Measurements from ENCODE around the gene TMEM165. TPM values are rescaled to one million over a fixed set of nuclear protein-coding genes. Genes with fewer than 3 reads are reported as not detected.

Gene TMEM165
- total RNA-seq, 4 donors from 2014 or later = 188 to 357 (median 243) TPM

DNA sequence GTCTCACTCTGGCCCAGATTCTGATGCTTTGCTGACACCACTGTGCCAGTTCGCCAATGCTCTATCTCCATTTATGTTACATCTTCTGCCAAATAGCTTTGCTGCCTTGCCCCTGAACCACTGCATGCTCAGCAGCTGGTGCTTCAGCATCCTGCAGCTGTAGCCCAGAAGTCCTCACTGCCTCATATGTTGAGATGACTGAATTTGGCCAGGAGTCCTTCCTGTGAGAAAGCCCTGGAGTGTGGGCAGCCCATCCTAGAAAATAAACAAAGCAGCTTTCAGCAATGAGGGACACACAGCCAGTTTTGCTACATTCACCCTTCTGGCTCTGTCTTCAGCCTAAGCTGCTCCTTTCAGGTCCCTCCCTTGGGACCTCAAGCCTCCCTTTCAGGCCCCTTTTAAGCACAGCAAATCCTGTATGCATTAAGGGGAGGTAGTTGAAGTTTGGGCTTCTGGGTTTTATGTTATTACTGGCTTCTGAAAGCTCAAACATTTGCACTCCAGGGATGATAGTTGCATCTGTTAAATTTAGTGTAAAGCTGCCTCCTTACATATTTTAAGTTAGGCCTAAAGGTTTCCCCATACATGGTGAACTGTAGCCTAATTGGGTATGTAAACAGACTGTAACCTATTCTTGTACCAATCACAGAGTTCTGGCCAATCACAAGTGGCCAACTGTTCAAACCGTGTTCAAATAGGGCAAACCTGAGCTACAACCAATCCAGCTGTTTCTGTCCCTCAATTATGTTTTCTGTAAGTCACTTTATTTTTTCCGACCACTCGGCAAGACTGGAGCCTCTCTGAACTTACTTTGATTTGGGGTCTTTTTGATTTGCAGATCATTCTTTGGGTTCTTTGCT lies 2.1 kb upstream of the TMEM165 start:
- ATAC-seq (ENCODE audit: low FRiP score) = no peak
- no peak for TF ChIP-seq CTCF (IDR thresholded peaks at IDR 0.05)
- DNase-seq (ENCODE audit: low spot score) = no peak

DNA sequence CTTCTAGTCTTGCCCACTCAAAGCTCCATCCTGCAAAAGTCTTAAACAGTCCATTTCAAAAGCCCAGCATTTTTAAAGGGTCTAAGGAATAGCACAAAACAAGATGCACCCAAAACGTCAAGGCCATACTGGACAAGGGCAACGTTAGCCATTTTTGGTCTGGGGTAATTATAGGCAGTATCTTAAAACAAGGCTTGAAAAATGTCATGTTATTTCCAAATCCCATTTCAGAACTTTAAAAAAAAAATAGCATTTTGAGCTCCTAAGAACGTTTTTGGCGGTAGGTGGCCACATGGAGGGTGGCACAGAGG lies 584 bp upstream of the TMEM165 start:
- DNase-seq (ENCODE audit: low spot score) (no peak), ATAC-seq (ENCODE audit: low FRiP score) (no peak)
- no peak for TF ChIP-seq CTCF (IDR thresholded peaks at IDR 0.05)

- DNase-seq (ENCODE audit: low spot score) (no peak), ATAC-seq (ENCODE audit: low FRiP score) (peak; percentile 31)
- TF ChIP-seq CTCF (IDR thresholded peaks at IDR 0.05) = no peak
These were observed 760 bp downstream of the TMEM165 start for GRCh38 chr4:55396308-55397125.

DNA sequence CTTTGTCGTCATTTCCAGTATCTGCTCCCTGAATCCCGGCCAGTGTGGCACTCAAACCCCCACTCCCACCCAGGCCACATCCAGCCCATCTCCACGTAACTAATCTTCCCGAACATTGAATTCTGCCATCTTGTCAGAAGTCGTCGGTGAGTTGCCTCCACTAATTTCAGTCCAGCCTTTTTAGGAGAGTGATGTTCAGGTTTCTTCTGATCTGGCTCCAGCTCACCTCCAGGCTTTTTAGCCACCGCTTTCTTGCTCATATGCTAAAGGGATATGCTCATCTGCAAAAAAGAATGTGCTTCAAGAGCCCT lies 1.3 kb downstream of the TMEM165 start:
- TF ChIP-seq CTCF (IDR thresholded peaks at IDR 0.05) = no peak
- no peak for DNase-seq (ENCODE audit: low spot score)
- no peak for ATAC-seq (ENCODE audit: low FRiP score)

- no peak for TF ChIP-seq CTCF (IDR thresholded peaks at IDR 0.05)
- peak; percentile 25 for ATAC-seq (ENCODE audit: low FRiP score)
- DNase-seq (ENCODE audit: low spot score) = no peak
These were observed 2.0 kb downstream of the TMEM165 start for GRCh38 chr4:55397520-55398321.

DNA sequence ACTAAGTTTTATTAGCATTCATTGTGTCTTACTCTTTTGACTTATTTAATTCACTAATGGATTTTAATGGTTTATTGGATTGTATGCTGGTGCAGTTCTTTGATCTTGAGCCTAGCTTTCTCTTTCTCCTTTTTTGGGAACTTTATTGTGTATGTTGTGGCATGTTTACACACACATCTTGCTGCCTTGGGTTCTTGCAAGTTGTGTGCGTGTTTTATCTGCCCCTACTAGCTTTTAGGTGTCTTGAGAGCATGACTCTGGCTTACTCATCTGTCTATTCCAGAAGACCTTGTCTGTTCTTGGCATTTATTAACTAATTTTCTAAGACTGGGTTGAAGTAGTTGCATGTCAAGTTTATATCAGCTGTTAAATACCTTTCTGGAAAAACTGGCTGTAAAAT lies 2.7 kb downstream of the TMEM165 start:
- no peak for TF ChIP-seq CTCF (IDR thresholded peaks at IDR 0.05)
- DNase-seq (ENCODE audit: low spot score) (no peak), ATAC-seq (ENCODE audit: low FRiP score) (peak; percentile 7)

Measured in omental fat pad (tissue), 4 donors.